B cell (primary cell): ENCODE results near the gene HSD3B1. TPM values are rescaled to one million over a fixed set of nuclear protein-coding genes. Genes with fewer than 3 reads are reported as not detected.
A peak's percentile ranks its signal among the peaks of the same experiment; 100 is the strongest.

Experiments
- ATAC-seq: fragments of 200-7000 bp; cut with Tn5 transposase; one replicate; pipeline ENCODE4 v1.10.0; 2021; ENCODE audit warnings: low read depth, mild to moderate bottlenecking, moderate number of reproducible peaks, moderate library complexity
- CTCF ChIA-PET: fragments of 350-600 bp; sonication (Branson Sonifier 250); formaldehyde crosslinking; loops from one replicate; lab custom pipeline; 2021; ENCODE audit warnings: antibody characterized with exemption, inconsistent platforms; lab: Charles Lee
- POLR2A ChIA-PET: fragments of 350-600 bp; sonication (Branson Sonifier 250); formaldehyde crosslinking; loops from one replicate; lab custom pipeline; 2021; ENCODE audit warnings: antibody characterized with exemption; lab: Charles Lee
- DNase-seq: peaks from one replicate; pipeline ENCODE4 v3.0.0; 2013
- H2AFZ ChIP-seq: 2 replicates; pipeline ENCODE4 v1.6.1; 2012; ENCODE audit warnings: mild to moderate bottlenecking, low read depth, low read length; ENCODE audit not compliant: insufficient read depth, poor library complexity, severe bottlenecking
- H3K27ac ChIP-seq, 2 donors: 1 replicate in 1 of 2; 2 replicates in 1 of 2; pipeline ENCODE4 v1.5.1; 2012 to 2013; ENCODE audit warnings: low read length in 2 of 2, mild to moderate bottlenecking in 2 of 2, moderate library complexity in 1 of 2
- H3K27me3 ChIP-seq, 4 experiments: fragments of 200-600 bp in 1 of 4; sonication (generic) in 1 of 4; replicated peaks in 1 of 4; 1 replicate in 2 of 4; 2 replicates in 2 of 4; pipeline versions ENCODE4 v1.6.1 to v1.7.0; 2013 to 2016; ENCODE audit warnings: low read length in 3 of 4, mild to moderate bottlenecking in 2 of 4, mixed read lengths in 1 of 4, moderate library complexity in 1 of 4; ENCODE audit not compliant: insufficient read depth in 4 of 4, control insufficient read depth in 3 of 4; ENCODE audit errors: control extremely low read depth in 1 of 4
- H3K36me3 ChIP-seq, 2 experiments: replicated peaks in 1 of 2; 1 replicate in 1 of 2; 2 replicates in 1 of 2; pipeline versions ENCODE4 v1.6.1 to v1.7.1; 2013; ENCODE audit warnings: low read length in 1 of 2; ENCODE audit not compliant: insufficient read depth in 2 of 2, control insufficient read depth in 1 of 2; ENCODE audit errors: control extremely low read depth in 1 of 2, extremely low read depth in 1 of 2
- H3K4me1 ChIP-seq, 2 donors: fragments of 200-600 bp in 1 of 2; sonication (generic) in 1 of 2; 1 replicate in 1 of 2; 2 replicates in 1 of 2; pipeline versions ENCODE4 v1.5.1 to v1.6.1; 2013 to 2017; ENCODE audit warnings: low read length in 2 of 2; ENCODE audit not compliant: control insufficient read depth in 2 of 2, insufficient read depth in 2 of 2
- H3K4me2 ChIP-seq: replicated peaks from 2 replicates; pipeline ENCODE3; 2012; ENCODE audit warnings: mild to moderate bottlenecking, low read depth, low read length; ENCODE audit not compliant: poor library complexity, severe bottlenecking
- H3K4me3 ChIP-seq, 5 experiments: fragments of 200-600 bp in 1 of 5; sonication (generic) in 1 of 5; 1 replicate in 3 of 5; 2 replicates in 2 of 5; pipeline versions ENCODE4 v1.5.1 to v1.7.0; 2011 to 2016; ENCODE audit warnings: low read length in 4 of 5, mild to moderate bottlenecking in 4 of 5, low read depth in 2 of 5, control low read depth in 1 of 5, moderate library complexity in 1 of 5; ENCODE audit not compliant: insufficient read depth in 1 of 5; ENCODE audit errors: control extremely low read depth in 1 of 5, extremely low read depth in 1 of 5
- H3K79me2 ChIP-seq: fragments of 200-600 bp; sonication (generic); one replicate; pipeline ENCODE4 v1.6.0; 2016; ENCODE audit warnings: low read length; ENCODE audit not compliant: control insufficient read depth, insufficient read depth
- H3K9ac ChIP-seq: fragments of 200-600 bp; sonication (generic); 2 replicates; pipeline ENCODE4 v1.6.1; 2017; ENCODE audit warnings: mild to moderate bottlenecking, low read length, moderate library complexity
- H3K9me3 ChIP-seq, 3 donors: one replicate each; pipeline versions ENCODE4 v1.6.1 to v1.7.1; 2013; ENCODE audit warnings: low read length in 2 of 3; ENCODE audit not compliant: control insufficient read depth in 2 of 3, insufficient read depth in 1 of 3; ENCODE audit errors: control extremely low read depth in 1 of 3
- H4K20me1 ChIP-seq: 2 replicates; pipeline ENCODE4 v1.6.0; 2012; ENCODE audit warnings: mild to moderate bottlenecking, low read length; ENCODE audit not compliant: insufficient read depth, control insufficient read depth, poor library complexity, severe bottlenecking
- H3K27ac Mint-ChIP-seq: one replicate; pipeline ENCODE4 v1.8.0; 2021; ENCODE audit warnings: mixed read lengths
- H3K27me3 Mint-ChIP-seq: one replicate; pipeline ENCODE4 v1.8.0; 2021; ENCODE audit warnings: mixed read lengths
- H3K4me1 Mint-ChIP-seq: one replicate; pipeline ENCODE4 v1.8.0; 2021; ENCODE audit warnings: mixed read lengths
- H3K4me3 Mint-ChIP-seq: one replicate; pipeline ENCODE4 v1.8.0; 2021; ENCODE audit warnings: mixed read lengths
- H3K9me3 Mint-ChIP-seq: one replicate; pipeline ENCODE4 v1.8.0; 2022; ENCODE audit warnings: mixed read lengths; ENCODE audit not compliant: insufficient read depth
- CTCF ChIP-seq: fragments of 200-600 bp; IDR thresholded peaks from one replicate; pipeline ENCODE4 v1.8.0; 2022; ENCODE audit warnings: antibody characterized with exemption, mild to moderate bottlenecking
- EZH2 ChIP-seq: IDR thresholded peaks from 2 replicates; pipeline ENCODE4 v1.6.1; 2012; ENCODE audit warnings: borderline replicate concordance, low read depth, mild to moderate bottlenecking, moderate library complexity, low read length; ENCODE audit not compliant: insufficient read depth, poor library complexity, severe bottlenecking
- WGBS: methylation state at CpG from one replicate; pipeline ENCODE4 v1.1.5; 2013; ENCODE audit warnings: missing lambda C conversion rate; ENCODE audit not compliant: insufficient coverage; 5-methylcytosine and 5-hydroxymethylcytosine counted together
- intact Hi-C: fragments of 100-400 bp; cut with micrococcal nuclease; formaldehyde crosslinking; loops from one replicate; pipeline ENCODE4 v1.10.0; 2022
- polyA plus RNA-seq: library from polyadenylated mRNA; depleted of rRNA; stranded (reverse); fragments of >200 nt; gene quantifications from 2 replicates; pipeline ENCODE4 v1.2.3, GENCODE V29; 2012
- total RNA-seq, 2 donors: library from RNA; stranded (reverse); fragments of 120-200 nt in 1 of 2; gene quantifications; 1 replicate in 1 of 2; 2 replicates in 1 of 2; pipeline versions ENCODE4 v1.2.3 to v1.2.4, GENCODE V29; 2013 to 2022

HSD3B1 gene
- total and polyA plus RNA-seq, 2 donors (not counting 1 experiment from before 2014, with no cell fraction given), result not detected

DNA sequence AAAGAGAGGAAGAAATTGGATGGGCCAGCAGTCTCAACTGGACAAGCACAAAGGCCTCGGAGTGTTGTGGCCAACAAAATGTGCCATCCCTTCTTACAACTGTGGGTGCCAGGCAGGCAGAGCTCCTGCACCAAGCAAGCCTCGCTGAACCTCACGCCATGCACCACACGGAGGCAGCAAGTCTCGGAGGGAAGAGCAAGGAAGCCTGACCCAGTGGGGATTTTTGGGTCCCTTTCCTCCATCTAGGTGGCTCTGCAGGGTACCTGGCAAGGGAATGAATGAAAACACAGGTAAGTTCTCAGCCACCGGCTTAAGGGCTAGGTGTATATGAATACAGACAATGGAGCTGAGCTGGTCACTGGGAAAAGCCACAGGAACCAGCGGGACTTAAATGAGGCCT, 40.8 kb downstream of the HSD3B1 start:
- Histone ChIP-seq H3K4me2 (no peak overlapping the region), H3K4me1 (peaks cover 0 to 5% of the 10 kb centered on the region in 2 donors), H3K27ac (no peak overlapping the region), H3K36me3 (no peaks in the 10 kb centered on the region), H3K79me2 (no peaks in the 10 kb centered on the region), H3K4me3 (no peak overlapping the region), H3K9ac (no peak overlapping the region), H2AFZ (no peak overlapping the region), H3K27me3 (peaks cover 0 to 3% (median under 1%) of the 10 kb centered on the region in 4 experiments), H4K20me1 (no peaks in the 10 kb centered on the region), H3K9me3 (no peaks in the 10 kb centered on the region)
- Mint-ChIP-seq H3K9me3 (no peaks in the 10 kb centered on the region), H3K4me3 (no peak overlapping the region), H3K4me1 (peaks cover 2% of the 10 kb centered on the region), H3K27ac (no peak overlapping the region), H3K27me3 (peaks cover 9% of the 10 kb centered on the region)
- WGBS, result 93% methylated on average over 7 of the region's 7 CpGs
- no peak for DNase-seq
- intact Hi-C loops, result no loop called here
- POLR2A ChIA-PET, result no interaction called here
- no peak for ATAC-seq
- CTCF ChIA-PET, result interaction anchor here (3.4 kb wide), 1 partner anchor 129 kb away, joined by 25 read pairs; no protein-coding TSS in a partner anchor
- TF ChIP-seq CTCF (no peak), EZH2 (no peak)

GRCh38 chr1:119549719-119550132, 42.7 kb downstream of the HSD3B1 start:
- Histone ChIP-seq H3K4me2 (no peak overlapping the region), H3K4me3 (no peak overlapping the region), H3K9ac (no peak overlapping the region), H3K9me3 (no peaks in the 10 kb centered on the region), H3K27ac (no peak overlapping the region), H3K27me3 (peaks cover 0 to 3% (median 0%) of the 10 kb centered on the region in 4 experiments), H4K20me1 (no peaks in the 10 kb centered on the region), H2AFZ (no peak overlapping the region), H3K79me2 (no peaks in the 10 kb centered on the region), H3K4me1 (peaks cover 0 to 5% of the 10 kb centered on the region in 2 donors), H3K36me3 (no peaks in the 10 kb centered on the region)
- H3K4me3 Mint-ChIP-seq, result no peak overlapping the region
- ATAC-seq, result peak; percentile 33
- WGBS, result 70% methylated on average over 4 of the region's 4 CpGs
- peaks cover 4% of the 10 kb centered on the region for H3K27me3 Mint-ChIP-seq
- H3K27ac Mint-ChIP-seq, result no peak overlapping the region
- no peaks in the 10 kb centered on the region for H3K9me3 Mint-ChIP-seq
- POLR2A ChIA-PET, result no interaction called here
- H3K4me1 Mint-ChIP-seq, result peaks cover 3% of the 10 kb centered on the region
- peak; percentile 53 for DNase-seq
- CTCF ChIA-PET, result interaction anchor here (3.4 kb wide), 1 partner anchor 127 kb away, joined by 25 read pairs; no protein-coding TSS in a partner anchor
- intact Hi-C loops, result no loop called here
- TF ChIP-seq EZH2 (no peak), CTCF (peak; percentile 58)
